BLaER1 treated with 17β-estradiol and CSF1 and Interleukin-3, amounts not matched to agents 10 nM and 100 nM (cell line): ENCODE results near the gene NRXN2.

ENCODE experiments used
- H3K27ac ChIP-seq, 11 experiments: shearing (Covaris generic); formaldehyde crosslinking; 2 replicates each; pipeline ENCODE4 v1.8.1; 2022
- H3K27me3 ChIP-seq, 11 experiments: shearing (Covaris generic); formaldehyde crosslinking; 2 replicates each; pipeline ENCODE4 v1.8.1; 2022
- H3K36me3 ChIP-seq, 11 experiments: shearing (Covaris generic); formaldehyde crosslinking; 2 replicates each; pipeline ENCODE4 v1.8.1; 2022
- H3K4me1 ChIP-seq, 10 experiments: shearing (Covaris generic); formaldehyde crosslinking; 2 replicates each; pipeline ENCODE4 v1.8.1; 2022
- H3K4me2 ChIP-seq, 11 experiments: shearing (Covaris generic); formaldehyde crosslinking; 2 replicates each; pipeline ENCODE4 v1.8.1; 2022
- H3K4me3 ChIP-seq, 10 experiments: shearing (Covaris generic); formaldehyde crosslinking; 2 replicates each; pipeline ENCODE4 v1.8.1; 2022
- H3K9ac ChIP-seq, 11 experiments: shearing (Covaris generic); formaldehyde crosslinking; 2 replicates each; pipeline ENCODE4 v1.8.1; 2022
- H3K9me3 ChIP-seq, 11 experiments: shearing (Covaris generic); formaldehyde crosslinking; replicated peaks in 1 of 11; 2 replicates each; pipeline ENCODE4 v1.8.1; 2022
- H4K20me1 ChIP-seq, 11 experiments: shearing (Covaris generic); formaldehyde crosslinking; 2 replicates each; pipeline ENCODE4 v1.8.1; 2022
- Cebpa-rat ChIP-seq, 11 experiments: shearing (Covaris generic); IDR thresholded peaks; 2 replicates each; pipeline ENCODE4 v1.8.1; 2022

Gene NRXN2

GRCh38 chr11:64755681-64756361 lies 32.8 kb upstream of the NRXN2 start:
- Histone ChIP-seq H3K27ac (peak overlapping the region in 1 of 11 experiments; percentile 21; a peak in 1 of 22 replicates), H3K4me3 (no peak overlapping the region), H4K20me1 (peaks cover 5 to 17% (median 16%) of the 10 kb centered on the region in 11 experiments; a peak in 18 of 22 replicates), H3K36me3 (peaks cover 0 to 3% (median 0%) of the 10 kb centered on the region in 11 experiments; a peak in 2 of 22 replicates), H3K27me3 (no peaks in the 10 kb centered on the region), H3K4me1 (peaks cover 13 to 69% (median 53%) of the 10 kb centered on the region in 10 experiments; a peak in 19 of 20 replicates), H3K9ac (0 out of 22 replicates have a peak overlapping the region, but pooled peaks of 1 of the 11 experiments have one; percentile 33), H3K4me2 (peak overlapping the region in 8 of 11 experiments; percentile 6 to 35 (median 27); a peak in 10 of 22 replicates), H3K9me3 (no peaks in the 10 kb centered on the region)
- TF ChIP-seq Cebpa-rat (IDR thresholded peaks at IDR 0.05): no peak

DNA sequence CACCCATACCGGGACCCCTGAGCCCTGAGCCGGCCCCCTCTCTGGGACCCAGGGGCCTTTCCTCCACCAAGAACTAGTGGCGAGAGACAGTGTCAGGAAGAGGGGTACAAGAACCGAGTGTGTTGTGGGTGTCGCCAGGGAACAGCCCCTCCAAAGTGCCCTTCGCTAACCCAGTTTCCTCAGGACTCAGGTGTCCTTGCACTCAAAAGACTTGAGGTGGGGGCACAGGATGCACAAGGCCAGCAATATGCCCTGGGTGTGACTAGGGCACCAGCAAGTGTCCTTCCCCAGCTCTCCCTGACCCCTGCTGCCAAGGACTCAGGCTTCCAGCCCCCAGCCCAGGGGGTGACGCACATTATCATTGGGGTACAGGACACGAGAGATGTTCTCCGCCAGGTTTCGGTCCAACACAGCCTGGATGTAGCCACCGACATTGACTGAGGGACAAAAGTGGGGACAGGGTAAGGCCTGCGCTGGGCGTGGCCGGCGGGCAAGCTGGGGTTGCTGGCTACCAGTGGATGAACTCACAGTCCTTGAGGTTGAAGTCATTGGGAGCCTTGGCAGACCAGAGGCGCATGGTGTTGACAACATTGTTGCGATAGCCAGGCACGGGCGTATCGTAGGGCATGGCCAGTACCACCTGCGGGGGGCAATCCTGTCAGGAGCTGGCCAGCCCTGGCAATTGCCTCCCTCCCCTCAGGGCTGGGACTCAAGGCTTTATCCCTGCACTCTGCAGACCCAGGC lies 32.1 kb upstream of the NRXN2 start:
- Histone ChIP-seq H3K36me3 (0 out of 22 replicates have a peak, but pooled peaks cover 0 to 3% (median 0%) of the 10 kb centered on the region in 11 experiments), H4K20me1 (peaks cover 2 to 10% (median 8%) of the 10 kb centered on the region in 11 experiments; a peak in 17 of 22 replicates), H3K27ac (no peak overlapping the region), H3K9ac (no peak overlapping the region), H3K4me1 (peaks cover 6 to 69% (median 50%) of the 10 kb centered on the region in 10 experiments; a peak in 19 of 20 replicates), H3K27me3 (no peaks in the 10 kb centered on the region), H3K9me3 (no peaks in the 10 kb centered on the region), H3K4me3 (no peak overlapping the region), H3K4me2 (peak overlapping the region in 1 of 11 experiments; percentile 31; a peak in 1 of 22 replicates)
- no peak for TF ChIP-seq Cebpa-rat (IDR thresholded peaks at IDR 0.05)

DNA sequence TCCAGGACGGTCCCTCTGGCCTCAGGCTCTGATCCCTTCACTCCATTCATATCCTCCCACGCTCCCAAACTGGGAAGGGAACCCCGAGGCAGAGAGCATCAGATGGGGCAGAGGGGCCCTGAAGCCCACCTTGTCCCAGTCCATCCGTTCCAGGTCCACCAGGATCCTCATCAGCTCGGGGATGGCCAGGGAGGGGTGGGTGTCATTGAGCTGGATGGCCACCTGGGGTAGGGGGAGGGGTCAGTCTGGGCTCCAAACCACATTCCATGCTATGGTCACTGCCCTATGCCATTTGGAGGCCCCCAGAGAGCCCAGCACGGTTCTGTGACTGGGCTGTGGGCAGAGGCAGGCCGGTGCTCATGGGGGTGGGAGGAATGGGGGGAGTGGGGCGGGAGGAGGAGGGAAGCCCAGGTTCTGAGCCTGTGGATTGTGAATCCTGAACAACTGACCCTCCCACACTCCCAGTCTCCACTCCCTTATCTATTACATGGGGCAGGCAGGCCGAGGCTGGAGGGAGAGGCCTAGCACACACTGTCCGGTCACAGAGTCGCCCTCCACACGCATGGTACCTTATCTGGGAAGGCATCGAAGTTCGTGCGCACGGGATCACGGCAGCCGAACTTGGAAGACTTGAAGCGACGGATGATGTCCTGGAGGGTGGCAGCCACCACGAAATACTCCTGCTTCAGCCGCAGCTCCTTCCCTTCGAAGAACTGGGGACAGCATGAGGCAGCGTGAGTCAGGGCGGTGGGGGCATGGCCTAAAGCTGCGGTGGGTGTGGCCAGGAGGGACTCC lies 31.3 kb upstream of the NRXN2 start:
- Histone ChIP-seq H3K9me3 (no peaks in the 10 kb centered on the region), H3K4me3 (no peak overlapping the region), H4K20me1 (peaks cover 0 to 2% (median under 1%) of the 10 kb centered on the region in 11 experiments; a peak in 4 of 22 replicates), H3K27ac (no peak overlapping the region), H3K4me1 (peaks cover 0 to 61% (median 42%) of the 10 kb centered on the region in 10 experiments; a peak in 17 of 20 replicates), H3K4me2 (no peak overlapping the region), H3K27me3 (no peaks in the 10 kb centered on the region), H3K36me3 (0 out of 22 replicates have a peak, but pooled peaks cover 0 to 3% (median 0%) of the 10 kb centered on the region in 11 experiments), H3K9ac (no peak overlapping the region; a peak in 1 of 22 replicates)
- TF ChIP-seq Cebpa-rat (IDR thresholded peaks at IDR 0.05): no peak

GRCh38 chr11:64753380-64754123 lies 30.6 kb upstream of the NRXN2 start:
- Histone ChIP-seq H3K4me1 (peaks cover 0 to 60% (median 39%) of the 10 kb centered on the region in 10 experiments; a peak in 17 of 20 replicates), H3K36me3 (0 out of 22 replicates have a peak, but pooled peaks cover 0 to 3% (median 0%) of the 10 kb centered on the region in 11 experiments), H3K9ac (no peak overlapping the region), H3K4me2 (no peak overlapping the region), H3K9me3 (no peaks in the 10 kb centered on the region), H3K27ac (no peak overlapping the region), H3K27me3 (no peaks in the 10 kb centered on the region), H4K20me1 (no peaks in the 10 kb centered on the region), H3K4me3 (no peak overlapping the region)
- TF ChIP-seq Cebpa-rat (IDR thresholded peaks at IDR 0.05): no peak

- no peaks in the 10 kb centered on the region for H4K20me1 ChIP-seq
- H3K4me1 ChIP-seq: peaks cover 0 to 64% (median 40%) of the 10 kb centered on the region in 10 experiments; a peak in 17 of 20 replicates
- no peak overlapping the region for H3K27ac ChIP-seq
- H3K4me2 ChIP-seq: peak overlapping the region in 3 of 11 experiments; percentile 12 to 34 (median 24); a peak in 2 of 22 replicates
- no peaks in the 10 kb centered on the region for H3K27me3 ChIP-seq
- no peak overlapping the region for H3K4me3 ChIP-seq
- no peak for TF ChIP-seq Cebpa-rat (IDR thresholded peaks at IDR 0.05)
- H3K9ac ChIP-seq: no peak overlapping the region
- H3K36me3 ChIP-seq: 0 out of 22 replicates have a peak, but pooled peaks cover 0 to 3% (median 0%) of the 10 kb centered on the region in 11 experiments
- no peaks in the 10 kb centered on the region for H3K9me3 ChIP-seq
Observed at GRCh38 chr11:64753019-64753379, 30.0 kb upstream of the NRXN2 start.

DNA sequence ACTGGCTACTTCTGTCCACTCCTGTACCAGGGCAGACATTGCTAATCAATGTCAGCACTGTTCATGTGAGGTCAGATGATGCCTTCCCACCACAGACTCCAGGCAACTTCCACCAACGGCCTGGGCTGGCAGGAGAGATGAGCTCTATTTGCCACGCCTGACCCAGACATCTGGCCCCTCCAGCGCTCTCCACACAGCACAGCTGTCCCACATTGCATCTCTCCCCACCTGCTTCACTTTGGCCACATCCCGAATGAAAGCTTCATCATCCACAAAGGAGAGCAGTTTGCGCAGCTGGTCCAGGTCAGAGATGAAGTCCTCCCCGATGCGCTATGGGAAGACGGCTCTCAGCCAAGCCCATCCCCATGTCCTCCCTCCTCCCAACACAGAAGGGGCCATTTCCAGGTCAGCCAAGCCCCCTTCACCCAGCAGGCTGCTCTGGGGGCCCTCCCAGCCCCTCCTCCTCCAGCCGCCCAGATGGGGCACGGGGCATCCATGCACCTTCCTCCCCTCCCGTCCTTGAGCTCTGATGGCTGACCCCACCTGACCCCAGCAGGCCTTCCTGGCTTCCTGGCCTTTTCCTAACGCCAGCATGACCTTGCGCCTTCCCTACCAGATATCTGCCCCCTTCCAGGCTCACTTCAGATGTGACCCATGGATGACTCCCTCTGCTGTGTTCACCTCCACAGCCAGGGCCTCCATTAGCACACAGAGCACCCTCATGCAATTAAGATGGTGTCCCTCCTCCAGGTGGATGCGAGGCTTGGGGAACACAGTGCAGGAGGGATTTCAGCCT lies 29.4 kb upstream of the NRXN2 start:
- Histone ChIP-seq H3K4me1 (peaks cover 0 to 71% (median 44%) of the 10 kb centered on the region in 10 experiments; a peak in 17 of 20 replicates), H3K9me3 (no peaks in the 10 kb centered on the region), H3K36me3 (0 out of 22 replicates have a peak, but pooled peaks cover 0 to 3% (median 0%) of the 10 kb centered on the region in 11 experiments), H3K9ac (peak overlapping the region in 1 of 11 experiments; percentile 27; a peak in 1 of 22 replicates), H3K27me3 (no peaks in the 10 kb centered on the region), H3K4me2 (peak overlapping the region in 6 of 11 experiments; percentile 12 to 40 (median 34); a peak in 7 of 22 replicates), H3K4me3 (no peak overlapping the region), H4K20me1 (no peaks in the 10 kb centered on the region), H3K27ac (peak overlapping the region in 2 of 11 experiments; percentile 7 to 18; a peak in 2 of 22 replicates)
- no peak for TF ChIP-seq Cebpa-rat (IDR thresholded peaks at IDR 0.05)

DNA sequence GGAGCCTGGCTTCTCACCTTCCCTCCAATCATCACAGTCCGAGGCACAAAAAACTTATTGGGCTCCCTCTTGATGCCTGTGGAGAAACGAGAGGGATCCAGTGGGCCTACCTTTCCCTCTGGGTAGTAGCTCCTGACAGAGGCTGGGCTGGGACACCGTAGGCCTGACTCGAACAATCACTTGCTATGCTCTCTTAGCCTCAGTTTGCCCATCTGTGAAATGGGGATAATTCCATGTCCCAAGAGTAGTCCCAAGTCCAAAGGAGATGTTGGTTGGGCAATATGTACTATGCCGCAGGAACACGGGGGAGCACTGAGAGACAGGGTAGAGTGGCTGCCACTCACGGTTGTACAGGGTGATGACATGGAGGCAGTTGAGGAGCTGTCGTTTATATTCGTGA lies 28.6 kb upstream of the NRXN2 start:
- H3K36me3 ChIP-seq: 0 out of 22 replicates have a peak, but pooled peaks cover 0 to 3% (median 0%) of the 10 kb centered on the region in 11 experiments
- peak overlapping the region in 3 of 11 experiments; percentile 7 to 18 (median 7); a peak in 3 of 22 replicates for H3K27ac ChIP-seq
- peak overlapping the region in 7 of 11 experiments; percentile 16 to 40 (median 30); a peak in 8 of 22 replicates for H3K4me2 ChIP-seq
- peaks cover 0 to 73% (median 48%) of the 10 kb centered on the region in 10 experiments; a peak in 17 of 20 replicates for H3K4me1 ChIP-seq
- H3K4me3 ChIP-seq: no peak overlapping the region
- H3K9me3 ChIP-seq: no peaks in the 10 kb centered on the region
- no peak for TF ChIP-seq Cebpa-rat (IDR thresholded peaks at IDR 0.05)
- H4K20me1 ChIP-seq: no peaks in the 10 kb centered on the region
- H3K27me3 ChIP-seq: no peaks in the 10 kb centered on the region
- H3K9ac ChIP-seq: no peak overlapping the region
